ENCODE data around the gene BCL2L2. TPM values are rescaled to one million over a fixed set of nuclear protein-coding genes. Genes with fewer than 3 reads are reported as not detected.

BCL2L2 gene
- total RNA-seq, 1 experiment from 2014 or later, result 20.3 TPM

DNA sequence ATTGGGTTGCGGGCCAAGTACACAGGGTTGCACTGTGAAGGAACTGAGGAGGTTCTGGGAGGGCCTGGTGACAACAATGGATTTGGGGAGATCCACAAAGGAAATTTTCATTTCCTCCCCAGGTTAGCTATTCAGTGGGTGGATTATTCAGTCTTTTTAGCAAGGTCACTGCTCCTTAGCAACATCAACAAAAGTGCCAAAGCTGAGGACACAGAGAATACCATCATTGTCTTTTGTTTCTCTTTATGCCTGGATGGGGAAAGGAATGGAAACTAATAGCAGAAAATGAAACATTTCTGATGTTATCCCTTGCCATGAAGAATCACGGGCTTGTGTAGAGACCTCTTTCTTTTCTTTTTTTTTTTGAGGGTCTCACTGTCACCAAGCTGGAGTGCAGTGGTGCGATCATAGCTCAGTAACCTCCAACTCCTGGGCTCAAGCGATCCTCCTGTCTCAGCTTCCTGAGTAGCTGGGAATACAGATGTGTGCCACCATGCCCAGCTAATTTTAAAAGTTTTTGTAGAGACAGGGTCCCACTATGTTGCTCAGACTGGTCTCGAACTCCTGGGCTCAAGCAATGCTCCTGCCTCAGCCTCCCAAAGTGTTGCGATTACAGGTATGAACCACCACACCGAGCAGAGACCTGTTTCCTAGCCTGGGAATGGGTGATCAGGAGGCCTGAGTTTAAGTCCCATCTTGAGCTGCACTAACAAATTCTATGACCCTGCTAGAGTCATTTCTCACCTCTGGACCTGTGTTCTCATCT is 10.4 kb upstream of the BCL2L2 start:
- no TSS peak for BruUV-seq (replicated peaks)
- H3K4me2 ChIP-seq, result no peak overlapping the region
- H2AFZ ChIP-seq, result no peak overlapping the region
- ChIA-PET POLR2A (ENCODE audit: unreplicated experiment) (no interaction called here), CTCF (no interaction called here)
- H3K27ac ChIP-seq, result no peak overlapping the region
- H3K4me1 ChIP-seq (replicated peaks; ENCODE audit: insufficient read depth), result peaks cover 8% of the 10 kb centered on the region
- no peaks in the 10 kb centered on the region for H3K9me3 ChIP-seq (ENCODE audit: insufficient read depth, low read depth)
- DNase-seq, result no peak
- TF ChIP-seq EZH2 (IDR thresholded peaks at IDR 0.05; ENCODE audit: low read depth), result no peak
- 0 out of 2 replicates have a peak, but pooled peaks cover 8% of the 10 kb centered on the region for H3K79me2 ChIP-seq (ENCODE audit: low read depth)
- H3K4me3 ChIP-seq, result no peak overlapping the region
- no peaks in the 10 kb centered on the region for H3K36me3 ChIP-seq (ENCODE audit: low read depth)
- H3F3A ChIP-seq (ENCODE audit: insufficient read depth, low read depth), result no peaks in the 10 kb centered on the region
- no peaks in the 10 kb centered on the region for H3K9me2 ChIP-seq (ENCODE audit: insufficient read depth)
- intact Hi-C loops (cut with micrococcal nuclease; ENCODE audit: unreplicated experiment), result loop anchor here (5.0 kb wide), 1 partner anchor 109 kb away; no protein-coding TSS in a partner anchor
- no peaks in the 10 kb centered on the region for H3K27me3 ChIP-seq (ENCODE audit: insufficient read depth, low read depth)
- H4K20me1 ChIP-seq (ENCODE audit: insufficient read depth), result no peaks in the 10 kb centered on the region

DNA sequence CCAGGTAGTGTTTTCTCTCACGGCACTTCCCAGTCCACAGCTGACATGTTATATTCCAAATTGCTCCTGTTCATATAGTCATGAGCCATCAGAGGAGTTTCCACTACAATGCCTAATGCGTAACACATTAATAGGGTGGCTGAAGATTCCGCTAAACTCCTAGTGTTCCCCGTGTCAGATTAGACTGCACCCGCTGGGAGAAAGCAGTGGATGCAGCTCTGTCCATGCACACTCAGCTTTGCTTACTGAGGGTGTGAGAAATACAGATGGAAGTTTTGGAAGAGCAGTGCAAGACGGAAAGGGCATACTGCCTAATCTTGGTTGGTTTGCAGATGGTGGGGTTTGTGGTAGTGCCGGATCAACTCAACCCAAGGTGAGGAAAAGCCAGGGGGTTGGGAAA is 9.5 kb upstream of the BCL2L2 start:
- Histone ChIP-seq H3F3A (ENCODE audit: insufficient read depth, low read depth) (0 out of 2 replicates have a peak, but pooled peaks cover 3% of the 10 kb centered on the region), H3K9me3 (ENCODE audit: insufficient read depth, low read depth) (no peaks in the 10 kb centered on the region), H3K4me3 (no peak overlapping the region), H3K4me2 (no peak overlapping the region), H3K79me2 (ENCODE audit: low read depth) (0 out of 2 replicates have a peak, but pooled peaks cover 8% of the 10 kb centered on the region), H3K4me1 (replicated peaks; ENCODE audit: insufficient read depth) (peaks cover 8% of the 10 kb centered on the region), H2AFZ (no peak overlapping the region), H3K9me2 (ENCODE audit: insufficient read depth) (no peaks in the 10 kb centered on the region), H3K27ac (no peak overlapping the region), H3K27me3 (ENCODE audit: insufficient read depth, low read depth) (no peaks in the 10 kb centered on the region), H3K36me3 (ENCODE audit: low read depth) (no peaks in the 10 kb centered on the region), H4K20me1 (ENCODE audit: insufficient read depth) (no peaks in the 10 kb centered on the region)
- intact Hi-C loops (cut with micrococcal nuclease; ENCODE audit: unreplicated experiment), result loop anchor here (5.0 kb wide), 1 partner anchor 110 kb away; no protein-coding TSS in a partner anchor
- no TSS peak for BruUV-seq (replicated peaks)
- no peak for DNase-seq
- ChIA-PET CTCF (interaction anchor here (0.8 kb wide), 1 partner anchor 27 kb away, joined by 3 read pairs; no protein-coding TSS in a partner anchor), POLR2A (ENCODE audit: unreplicated experiment) (no interaction called here)
- TF ChIP-seq EZH2 (IDR thresholded peaks at IDR 0.05; ENCODE audit: low read depth), result no peak
- TF ChIP-seq, protein P1, sequence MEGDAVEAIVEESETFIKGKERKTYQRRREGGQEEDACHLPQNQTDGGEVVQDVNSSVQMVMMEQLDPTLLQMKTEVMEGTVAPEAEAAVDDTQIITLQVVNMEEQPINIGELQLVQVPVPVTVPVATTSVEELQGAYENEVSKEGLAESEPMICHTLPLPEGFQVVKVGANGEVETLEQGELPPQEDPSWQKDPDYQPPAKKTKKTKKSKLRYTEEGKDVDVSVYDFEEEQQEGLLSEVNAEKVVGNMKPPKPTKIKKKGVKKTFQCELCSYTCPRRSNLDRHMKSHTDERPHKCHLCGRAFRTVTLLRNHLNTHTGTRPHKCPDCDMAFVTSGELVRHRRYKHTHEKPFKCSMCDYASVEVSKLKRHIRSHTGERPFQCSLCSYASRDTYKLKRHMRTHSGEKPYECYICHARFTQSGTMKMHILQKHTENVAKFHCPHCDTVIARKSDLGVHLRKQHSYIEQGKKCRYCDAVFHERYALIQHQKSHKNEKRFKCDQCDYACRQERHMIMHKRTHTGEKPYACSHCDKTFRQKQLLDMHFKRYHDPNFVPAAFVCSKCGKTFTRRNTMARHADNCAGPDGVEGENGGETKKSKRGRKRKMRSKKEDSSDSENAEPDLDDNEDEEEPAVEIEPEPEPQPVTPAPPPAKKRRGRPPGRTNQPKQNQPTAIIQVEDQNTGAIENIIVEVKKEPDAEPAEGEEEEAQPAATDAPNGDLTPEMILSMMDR (conservative IDR thresholded peaks at IDR 0.05), result no peak

DNA sequence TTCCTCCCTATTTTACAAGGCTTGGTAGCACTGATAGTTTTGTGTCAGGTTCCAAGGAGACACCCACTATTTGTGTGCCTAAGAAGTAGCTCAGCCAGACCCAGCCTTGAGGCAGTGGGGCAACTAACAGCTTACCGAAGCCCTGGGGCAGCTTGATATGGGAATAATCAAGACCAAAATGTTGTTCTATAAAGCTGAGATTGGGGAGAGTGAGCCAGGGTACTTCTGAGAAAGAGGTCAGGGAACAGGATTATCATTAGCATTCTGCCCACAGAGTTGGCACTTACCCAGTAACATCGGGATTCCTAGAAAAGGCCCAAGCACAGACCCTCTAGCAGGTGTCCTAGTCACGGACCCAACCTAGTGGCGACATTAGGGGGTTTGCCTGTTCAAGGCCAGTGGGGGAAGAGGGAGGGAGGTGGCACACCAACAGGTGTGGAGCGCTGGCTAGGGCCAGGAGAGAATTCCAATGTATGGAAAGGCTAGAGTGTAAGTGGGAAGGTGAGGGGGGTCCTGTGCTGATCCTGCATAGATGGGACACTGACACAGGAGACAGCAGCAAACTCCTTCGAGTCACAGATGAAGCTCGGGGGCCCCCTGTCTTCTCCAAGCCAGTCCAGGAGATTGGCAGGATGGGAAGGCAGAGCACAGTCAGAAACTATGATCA is 8.9 kb upstream of the BCL2L2 start:
- 0 out of 2 replicates have a peak, but pooled peaks cover 8% of the 10 kb centered on the region for H3K79me2 ChIP-seq (ENCODE audit: low read depth)
- intact Hi-C loops (cut with micrococcal nuclease; ENCODE audit: unreplicated experiment), result loop anchor here (5.0 kb wide), 1 partner anchor 110 kb away; no protein-coding TSS in a partner anchor
- ChIA-PET CTCF (interaction anchor here (0.8 kb wide), 1 partner anchor 28 kb away, joined by 3 read pairs; no protein-coding TSS in a partner anchor), POLR2A (ENCODE audit: unreplicated experiment) (no interaction called here)
- H3K27ac ChIP-seq, result no peak overlapping the region
- no TSS peak for BruUV-seq (replicated peaks)
- H3K4me1 ChIP-seq (replicated peaks; ENCODE audit: insufficient read depth), result peaks cover 8% of the 10 kb centered on the region
- H3K4me2 ChIP-seq, result no peak overlapping the region
- no peaks in the 10 kb centered on the region for H4K20me1 ChIP-seq (ENCODE audit: insufficient read depth)
- H3K36me3 ChIP-seq (ENCODE audit: low read depth), result no peaks in the 10 kb centered on the region
- H3K9me3 ChIP-seq (ENCODE audit: insufficient read depth, low read depth), result no peaks in the 10 kb centered on the region
- no peaks in the 10 kb centered on the region for H3K27me3 ChIP-seq (ENCODE audit: insufficient read depth, low read depth)
- H2AFZ ChIP-seq, result no peak overlapping the region
- no peak for TF ChIP-seq EZH2 (IDR thresholded peaks at IDR 0.05; ENCODE audit: low read depth)
- TF ChIP-seq, protein P1 (conservative IDR thresholded peaks at IDR 0.05), result no peak
- peaks cover 6% of the 10 kb centered on the region; the same call in 1 of the 2 replicates for H3F3A ChIP-seq (ENCODE audit: insufficient read depth, low read depth)
- no peak overlapping the region for H3K4me3 ChIP-seq
- H3K9me2 ChIP-seq (ENCODE audit: insufficient read depth), result no peaks in the 10 kb centered on the region
- DNase-seq, result no peak

Data from PC-9 (cell line).